NCI-H460 (cell line): ENCODE results near the gene PLEKHM3. TPM values are rescaled to one million over a fixed set of nuclear protein-coding genes. Genes with fewer than 3 reads are reported as not detected.
"Not testable (repeated sequence)": the region's sequence is repeated elsewhere in the genome, so short reads cannot be mapped to it uniquely, and the experiment has no call there.

Source experiments
- DNase-seq: peaks from one replicate; pipeline ENCODE4 v3.0.0-alpha.2; 2016; ENCODE audit warnings: low read depth; ENCODE audit errors: extremely low read depth
- total RNA-seq: library from RNA; depleted of rRNA; stranded (reverse); fragments of >200 nt; shearing (Covaris generic); gene quantifications from 2 replicates; pipeline ENCODE4 v1.2.3, GENCODE V29; 2014

PLEKHM3 gene
- total RNA-seq, 1 experiment from 2014 or later = 6.6 TPM

DNA sequence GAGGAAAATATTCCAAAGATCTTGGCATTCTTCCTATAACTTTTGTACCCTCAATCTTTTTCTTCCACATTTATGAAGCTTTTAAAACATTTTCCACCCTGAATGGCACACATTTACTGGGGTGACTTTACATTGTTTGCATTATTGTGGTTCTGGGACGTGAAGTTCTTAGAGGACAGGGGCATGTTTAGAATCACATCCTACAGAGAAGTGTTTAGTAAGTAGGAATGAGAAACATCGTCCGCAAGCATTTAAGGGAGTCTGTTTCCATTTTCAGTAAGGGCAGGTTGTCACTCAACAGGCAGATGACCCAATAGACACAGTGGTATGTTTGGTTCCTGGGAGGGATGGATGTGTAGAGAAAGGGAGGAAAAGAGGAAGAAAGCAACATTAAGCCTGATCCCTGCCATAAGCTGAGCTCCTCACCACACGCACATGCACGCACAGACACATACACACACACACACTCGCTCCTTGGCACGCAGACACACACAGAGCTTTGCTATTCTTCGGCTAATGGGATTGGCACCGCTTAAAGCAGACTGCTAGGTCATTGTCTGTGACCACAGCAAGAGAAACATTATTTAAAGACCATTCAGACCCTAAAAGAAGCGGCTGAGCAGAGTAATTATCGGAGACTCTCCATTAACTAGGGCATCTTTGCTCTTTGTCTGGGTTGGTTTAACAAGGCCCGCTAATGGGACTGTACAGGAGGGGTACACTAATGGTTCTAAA lies 14.2 kb upstream of the PLEKHM3 start:
- no peak for DNase-seq

DNA sequence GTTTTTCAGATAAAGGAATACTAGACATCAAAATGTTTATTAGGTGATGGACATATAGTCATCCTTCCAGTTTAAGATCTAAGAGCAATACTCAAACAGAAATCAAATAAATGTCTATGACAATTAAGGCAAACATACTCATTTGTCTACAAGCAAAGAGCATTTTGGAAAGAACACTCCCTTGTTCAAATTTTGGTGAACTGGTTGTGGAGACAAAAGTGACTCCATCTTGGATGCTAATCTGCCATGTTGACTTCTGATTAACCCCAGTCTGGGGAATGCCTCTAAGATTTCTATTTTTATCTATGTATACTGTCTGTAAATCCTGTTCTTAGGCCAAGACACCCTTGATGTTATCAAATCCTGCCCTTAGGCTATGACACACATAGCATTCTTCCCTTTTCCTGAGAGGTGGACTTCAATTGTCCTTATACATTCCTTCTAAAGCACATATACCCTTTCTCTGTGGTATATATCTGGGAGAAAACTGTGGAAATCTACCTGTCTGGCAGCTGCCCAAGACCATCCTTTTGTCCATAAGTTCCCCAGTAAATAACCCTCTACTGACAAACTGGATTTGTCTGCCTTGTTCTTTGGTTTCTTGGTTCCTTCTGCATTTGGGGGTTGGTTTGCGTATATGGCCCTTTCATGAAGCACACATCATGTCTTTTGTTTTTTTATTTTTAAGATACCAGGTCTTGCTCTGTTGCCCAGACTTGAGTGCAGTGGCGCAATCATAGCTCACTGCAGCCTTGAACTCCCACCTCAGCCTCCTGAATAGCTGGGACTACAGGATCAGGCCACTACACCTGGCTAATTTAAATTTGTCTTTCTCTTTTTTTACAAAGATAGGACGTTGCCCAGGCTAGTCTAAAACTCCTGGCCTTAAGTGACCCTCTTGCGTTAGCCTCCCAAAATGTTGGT lies 12.5 kb upstream of the PLEKHM3 start:
- DNase-seq = no peak

DNA sequence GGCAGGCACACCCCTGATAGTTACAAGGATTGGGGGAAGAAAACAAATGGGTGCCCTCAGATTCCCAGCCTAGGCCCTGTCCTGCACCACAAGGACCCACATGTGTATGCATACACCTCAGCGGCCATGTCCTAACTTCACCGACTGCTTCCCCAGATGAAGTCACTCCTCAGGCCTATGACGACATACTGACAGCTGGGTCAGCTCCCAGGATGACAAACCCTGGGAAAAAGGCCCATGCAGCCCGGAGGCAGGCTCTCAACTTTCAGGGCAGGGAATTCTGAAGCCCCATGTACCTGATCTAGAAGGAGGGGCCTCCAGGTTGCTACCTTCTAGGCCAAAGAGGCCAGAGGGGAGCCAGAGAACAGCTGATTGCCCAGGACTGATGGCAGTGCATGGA lies 11.0 kb upstream of the PLEKHM3 start:
- DNase-seq = no peak

DNA sequence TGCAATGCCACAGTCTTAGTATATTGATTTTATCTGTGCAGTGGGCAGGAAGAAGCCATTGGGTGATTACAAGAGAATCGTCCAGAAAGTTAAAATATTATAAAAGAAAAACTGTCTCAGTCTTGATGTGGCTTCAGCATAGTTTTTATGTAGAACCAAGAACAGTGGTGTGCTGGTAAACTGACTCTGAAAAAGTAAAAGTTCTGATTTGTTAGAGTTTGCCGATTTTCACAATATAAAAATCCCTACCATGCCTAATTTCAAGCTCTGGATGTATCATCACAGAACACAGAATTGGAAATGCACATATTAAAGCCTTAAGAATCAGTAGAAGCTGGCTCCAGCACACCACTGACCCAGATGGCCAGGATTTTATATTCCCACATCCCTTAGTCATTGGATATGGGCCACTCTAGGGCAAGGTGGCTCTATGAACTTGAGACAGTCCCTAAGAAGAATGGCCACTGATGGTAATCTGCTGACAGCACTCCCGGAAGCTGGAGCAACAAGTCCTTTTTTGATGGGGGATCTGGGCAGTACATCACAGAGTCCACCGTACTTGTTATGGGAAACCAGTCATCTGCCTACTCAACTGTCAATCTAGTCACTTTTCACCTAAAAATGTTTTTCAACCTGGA lies 9.3 kb upstream of the PLEKHM3 start:
- no peak for DNase-seq

DNA sequence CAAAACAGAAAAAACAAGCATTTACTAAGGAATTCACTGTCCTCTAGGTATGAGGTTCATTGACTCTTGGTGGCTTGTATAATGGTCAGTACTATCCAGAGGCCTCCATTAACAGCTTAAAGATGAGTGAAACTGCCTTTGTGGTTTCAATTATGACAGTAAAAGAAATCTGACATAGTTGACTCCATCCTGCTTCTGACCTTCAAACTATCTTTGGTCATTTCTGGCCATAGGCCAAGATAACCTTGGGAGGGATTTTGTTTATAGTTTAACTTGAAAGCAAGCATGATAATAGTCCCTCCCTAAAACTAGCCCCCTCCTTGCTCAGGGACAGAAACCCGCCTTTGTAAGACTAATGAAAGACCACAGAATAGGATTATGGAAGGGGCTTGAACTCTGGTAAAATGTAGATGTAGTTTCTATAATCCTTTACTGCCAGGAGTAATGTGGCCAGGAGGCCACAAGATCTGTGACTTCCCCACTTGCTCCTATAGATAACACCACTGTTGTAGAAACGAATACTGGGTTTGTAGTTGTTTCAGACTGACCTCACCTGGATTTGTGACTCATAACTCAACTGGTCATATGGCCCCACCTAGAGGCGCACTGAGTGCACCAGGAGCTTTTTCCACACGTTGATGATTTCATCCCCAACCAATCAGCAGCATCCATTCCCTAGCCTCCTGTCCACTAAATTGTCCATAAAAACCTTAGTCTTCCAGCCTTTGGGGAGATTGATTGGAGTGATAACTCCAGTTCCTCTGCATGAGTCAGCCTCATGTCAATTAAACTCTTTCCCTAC lies 8.6 kb upstream of the PLEKHM3 start:
- DNase-seq = no peak

DNA sequence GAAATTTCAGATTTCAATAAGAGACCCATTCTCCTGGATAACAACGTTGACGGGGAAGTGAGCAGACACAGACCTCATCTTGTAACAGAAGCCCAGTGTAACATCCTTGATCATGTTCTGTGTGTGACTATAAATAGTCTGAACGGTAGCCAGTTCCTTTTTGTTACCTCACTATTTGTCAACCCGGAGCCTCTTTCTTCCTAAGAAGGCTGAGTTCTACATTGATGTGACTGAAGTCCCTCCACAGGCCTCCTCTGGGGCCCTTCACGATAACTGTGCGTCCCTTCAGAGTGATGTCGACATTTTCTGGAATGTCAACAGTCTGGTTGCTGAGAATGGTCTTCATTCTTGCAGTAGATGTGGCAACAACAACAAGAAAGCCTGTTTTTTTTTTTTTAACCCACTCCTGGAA lies 6.3 kb upstream of the PLEKHM3 start:
- DNase-seq = no peak

DNA sequence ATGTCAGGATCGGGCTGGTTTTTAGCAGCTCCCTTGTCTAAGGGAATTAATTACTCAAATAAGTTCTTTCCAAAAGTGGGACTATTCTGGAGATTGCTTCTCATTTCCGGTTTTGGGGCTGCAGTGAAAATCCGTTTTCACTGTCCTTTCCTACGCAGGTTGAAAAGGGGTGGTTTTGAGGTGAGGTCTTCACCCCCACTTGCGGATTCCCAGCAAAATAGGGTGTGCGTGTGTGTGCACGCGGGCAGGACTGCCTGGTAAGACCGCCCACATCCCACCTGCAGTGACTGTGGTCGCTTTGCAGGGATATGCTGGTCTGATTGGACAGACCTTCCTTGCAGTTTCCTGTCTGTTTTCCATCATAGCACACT lies 472 bp upstream of the PLEKHM3 start:
- no peak for DNase-seq

DNA sequence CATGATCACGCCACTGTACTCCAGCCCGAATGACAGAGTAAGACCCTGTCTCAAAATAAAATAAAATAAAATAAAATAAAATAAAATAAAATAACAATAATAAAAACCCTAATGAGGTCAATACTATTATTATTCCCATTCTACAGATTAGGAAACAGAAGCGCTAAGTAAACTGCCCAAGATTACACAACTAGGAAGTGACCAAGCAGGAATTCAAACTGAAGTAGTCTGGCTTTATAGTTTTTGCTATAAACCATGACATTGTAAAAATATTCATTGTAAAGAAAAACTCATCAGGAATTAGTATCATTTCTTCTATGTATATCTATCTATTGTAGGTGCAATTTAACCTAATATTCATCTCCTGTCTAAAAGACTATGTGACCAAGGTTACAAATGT lies 1.2 kb downstream of the PLEKHM3 start:
- no peak for DNase-seq

DNA sequence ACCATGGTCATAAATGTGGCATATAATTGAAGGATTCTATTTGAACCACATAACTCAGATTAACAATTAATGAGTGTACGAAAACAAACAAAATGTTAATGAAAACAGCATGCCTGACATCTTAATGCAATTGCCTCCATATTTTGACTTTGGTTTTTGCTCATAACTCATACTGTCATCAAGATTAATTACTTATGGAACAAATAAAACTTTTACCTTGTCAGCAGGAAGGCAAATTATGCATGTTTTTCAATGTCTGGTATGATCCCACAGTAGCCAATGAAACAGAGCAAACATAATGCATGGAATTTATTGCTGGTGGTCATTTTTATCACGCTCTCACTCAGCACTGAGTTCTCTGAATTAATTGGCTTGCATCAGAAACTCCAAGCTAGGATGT lies 5.1 kb downstream of the PLEKHM3 start:
- DNase-seq = no peak

DNA sequence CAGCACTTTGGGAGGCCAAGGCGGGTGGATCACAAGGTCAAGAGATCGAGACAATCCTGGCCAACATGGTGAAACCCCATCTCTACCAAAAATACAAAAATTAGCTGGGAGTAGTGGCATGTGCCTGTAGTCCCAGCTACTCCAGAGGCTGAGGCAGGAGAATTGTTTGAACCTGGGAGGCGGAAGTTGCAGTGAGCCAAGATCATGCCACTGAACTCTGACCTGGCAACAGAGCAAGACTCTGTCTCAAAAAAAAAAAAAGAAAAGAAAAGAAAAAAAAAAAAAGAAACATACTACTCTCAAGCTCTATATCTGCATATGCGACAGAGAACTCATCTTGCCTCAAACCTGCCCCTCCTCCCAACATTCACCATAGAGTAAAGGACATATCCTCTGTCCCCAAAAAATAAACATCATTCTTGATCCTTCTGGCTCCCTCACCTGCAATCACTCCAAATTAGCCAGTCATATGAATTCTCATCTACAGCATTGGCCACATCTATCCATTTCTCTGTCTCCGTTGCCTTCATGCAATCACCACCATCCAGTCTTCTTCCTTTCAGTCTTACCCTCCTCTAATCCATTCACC lies 7.1 kb downstream of the PLEKHM3 start:
- not testable (repeated sequence) for DNase-seq

DNA sequence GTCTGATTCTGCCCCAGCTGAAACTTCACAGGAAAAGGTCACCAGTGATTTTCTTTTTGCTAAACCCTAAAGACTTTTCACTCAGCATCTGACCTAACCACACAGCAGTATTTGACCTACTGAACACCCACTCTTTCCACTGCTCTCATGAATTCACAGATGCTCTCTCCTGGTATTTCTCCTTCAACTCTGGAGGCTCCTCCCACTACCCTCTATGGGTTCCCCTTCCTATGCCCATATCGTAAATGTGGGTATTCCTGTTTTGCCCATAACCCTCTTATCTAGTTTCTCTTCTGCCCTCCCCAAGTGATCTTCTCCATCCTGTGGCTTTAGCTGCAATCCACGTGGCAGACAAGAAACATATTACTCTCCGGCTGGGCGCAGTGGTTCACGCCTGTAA lies 7.6 kb downstream of the PLEKHM3 start:
- DNase-seq = no peak

DNA sequence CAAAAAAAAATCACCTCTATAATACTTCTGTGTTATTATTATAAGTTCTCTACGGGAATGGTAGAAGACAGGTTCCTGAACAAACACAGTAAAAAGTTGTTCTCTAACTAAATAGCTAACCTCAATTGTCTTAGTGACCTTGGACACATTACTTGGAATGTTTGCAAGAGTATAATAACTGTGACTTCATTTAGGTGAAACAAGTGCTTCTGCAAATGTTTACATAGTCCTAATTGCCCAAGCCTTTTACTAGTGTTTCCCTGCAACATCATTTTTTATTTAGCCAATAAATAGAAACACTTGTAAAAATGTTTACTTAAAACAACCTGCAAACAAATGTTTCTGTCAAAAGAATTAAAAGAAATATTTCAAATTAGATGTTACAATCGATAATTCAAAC lies 9.9 kb downstream of the PLEKHM3 start:
- no peak for DNase-seq

DNA sequence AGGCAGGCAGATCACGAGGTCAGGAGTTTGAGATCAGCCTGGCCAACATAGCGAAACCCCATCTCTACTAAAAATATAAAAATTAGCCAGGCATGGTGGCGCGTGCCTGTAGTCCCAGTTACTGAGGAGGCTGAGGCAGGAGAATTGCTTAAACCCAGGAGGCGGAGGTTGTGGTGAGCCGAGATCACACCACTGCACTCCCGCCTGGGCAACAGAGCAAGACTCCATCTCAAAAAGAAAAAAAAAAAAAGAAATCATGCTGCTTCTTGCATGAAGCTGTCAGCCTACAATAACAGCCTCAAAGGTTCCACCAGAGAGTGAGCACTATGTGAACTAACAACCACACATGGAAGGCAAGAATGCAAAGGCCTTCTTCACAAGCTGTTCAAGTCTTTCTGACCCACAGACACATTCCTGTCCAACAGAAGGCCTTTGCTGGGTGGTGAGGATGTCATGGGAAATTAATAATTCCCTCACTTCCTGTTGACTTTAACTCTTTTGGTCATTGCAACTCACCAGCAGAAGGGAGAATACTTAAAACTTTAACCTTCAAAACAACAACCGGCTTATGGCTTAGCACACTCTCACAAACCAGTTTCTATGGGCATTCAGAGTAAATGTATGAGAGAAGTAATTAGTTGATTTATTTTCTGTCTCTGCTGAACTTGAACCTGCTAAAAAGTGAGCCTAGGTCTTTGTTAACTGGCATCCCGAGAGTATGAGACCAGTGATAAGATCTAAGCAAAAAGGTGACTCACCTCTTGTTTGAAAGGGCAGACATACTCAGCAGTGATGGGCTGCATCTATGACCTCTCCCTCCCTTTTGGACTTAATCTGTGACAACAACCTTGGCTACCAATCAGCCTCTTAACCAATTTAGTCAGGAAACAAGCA lies 11.8 kb downstream of the PLEKHM3 start:
- peak; percentile 15 for DNase-seq

DNA sequence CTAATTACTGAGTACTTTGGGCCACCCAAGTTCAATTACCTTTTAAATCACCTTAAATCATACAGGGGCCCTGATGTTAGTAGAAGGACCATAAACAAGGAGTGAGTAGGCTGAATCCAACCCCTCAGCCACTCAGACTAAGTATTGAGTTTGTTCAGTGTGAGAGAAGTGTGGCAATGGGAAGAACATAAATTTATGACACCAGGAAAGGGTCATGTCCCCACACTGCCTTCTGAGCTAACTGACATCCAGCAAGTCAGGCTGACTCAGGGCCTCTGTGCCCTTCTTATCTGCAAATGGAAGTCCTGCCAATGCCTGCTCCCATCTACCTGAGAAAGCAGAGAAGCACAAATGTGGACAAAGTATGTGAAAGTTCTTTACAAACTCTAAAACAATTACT lies 12.9 kb downstream of the PLEKHM3 start:
- no peak for DNase-seq

DNA sequence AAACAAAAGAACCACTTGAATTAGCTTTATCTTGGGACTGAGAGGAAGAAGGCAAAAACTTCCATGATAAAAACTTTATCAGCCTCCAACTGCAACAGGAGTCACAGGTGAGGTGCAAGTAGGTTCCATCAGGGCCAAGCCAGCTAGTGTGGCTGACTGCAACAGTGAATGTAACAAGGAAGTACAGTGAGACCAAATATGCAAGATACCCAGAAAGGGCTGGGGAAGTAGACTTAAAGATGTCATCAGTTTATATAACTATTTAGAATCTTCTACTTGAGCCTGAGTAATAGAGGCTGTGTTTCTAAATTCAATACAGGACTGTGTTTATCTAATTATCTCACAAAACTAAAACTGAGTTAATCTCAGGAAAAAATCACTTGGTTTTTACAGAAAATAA lies 14.8 kb downstream of the PLEKHM3 start:
- no peak for DNase-seq

DNA sequence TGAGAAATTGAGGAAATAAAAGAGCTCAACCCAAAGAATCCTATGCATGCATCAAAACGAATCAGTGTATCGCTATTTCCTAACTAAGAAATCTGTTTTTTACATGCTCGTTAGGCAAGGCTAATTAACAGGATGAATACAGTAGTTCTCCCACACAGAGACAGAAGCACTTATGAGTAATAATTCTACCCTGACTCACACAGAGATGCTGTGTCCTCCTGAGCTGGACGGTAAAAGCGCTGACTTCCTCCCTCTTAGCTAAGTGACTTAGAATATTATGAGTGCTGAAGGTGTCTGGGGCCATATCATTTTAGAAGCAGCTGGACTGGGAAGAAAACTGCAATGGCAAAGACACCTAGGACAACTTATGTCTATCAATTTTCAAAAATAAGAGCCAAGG lies 18.5 kb downstream of the PLEKHM3 start:
- DNase-seq = no peak

DNA sequence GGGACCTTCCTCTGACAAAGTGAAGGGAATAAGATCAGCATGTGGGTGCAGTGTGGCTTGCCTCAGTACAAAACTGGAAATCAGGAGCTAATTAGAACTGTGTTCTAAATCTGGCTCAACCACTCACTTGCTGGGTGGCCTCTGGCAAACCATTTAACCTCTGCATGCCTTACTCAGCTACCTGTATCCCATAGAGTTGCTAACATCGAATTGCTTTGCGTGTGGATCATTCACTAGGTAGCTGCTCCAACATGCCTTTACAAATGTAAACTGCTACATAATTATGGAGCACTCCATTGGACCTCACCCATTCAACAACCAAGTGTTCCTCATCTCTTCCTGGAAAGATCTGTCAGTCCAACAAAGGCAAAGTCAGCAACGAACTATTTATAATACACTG lies 19.0 kb downstream of the PLEKHM3 start:
- no peak for DNase-seq

DNA sequence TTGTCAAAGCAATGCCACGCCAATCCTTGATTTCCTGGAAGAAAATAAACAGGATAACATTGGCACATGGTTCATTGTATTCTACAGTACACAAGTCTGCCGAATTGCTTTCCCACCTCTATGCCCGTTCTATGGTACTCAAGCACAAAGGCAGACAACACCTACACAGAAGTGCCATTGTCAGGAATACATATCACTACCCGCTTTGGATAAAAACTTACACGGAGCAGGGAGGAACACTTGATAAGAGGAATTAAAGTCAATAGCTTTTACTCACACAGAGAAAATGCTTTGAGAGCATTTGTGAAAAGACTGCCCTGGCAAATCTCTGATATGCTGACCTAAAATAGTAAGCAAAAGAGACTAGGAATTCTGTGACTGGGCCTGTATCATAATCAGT lies 23.4 kb downstream of the PLEKHM3 start:
- no peak for DNase-seq

DNA sequence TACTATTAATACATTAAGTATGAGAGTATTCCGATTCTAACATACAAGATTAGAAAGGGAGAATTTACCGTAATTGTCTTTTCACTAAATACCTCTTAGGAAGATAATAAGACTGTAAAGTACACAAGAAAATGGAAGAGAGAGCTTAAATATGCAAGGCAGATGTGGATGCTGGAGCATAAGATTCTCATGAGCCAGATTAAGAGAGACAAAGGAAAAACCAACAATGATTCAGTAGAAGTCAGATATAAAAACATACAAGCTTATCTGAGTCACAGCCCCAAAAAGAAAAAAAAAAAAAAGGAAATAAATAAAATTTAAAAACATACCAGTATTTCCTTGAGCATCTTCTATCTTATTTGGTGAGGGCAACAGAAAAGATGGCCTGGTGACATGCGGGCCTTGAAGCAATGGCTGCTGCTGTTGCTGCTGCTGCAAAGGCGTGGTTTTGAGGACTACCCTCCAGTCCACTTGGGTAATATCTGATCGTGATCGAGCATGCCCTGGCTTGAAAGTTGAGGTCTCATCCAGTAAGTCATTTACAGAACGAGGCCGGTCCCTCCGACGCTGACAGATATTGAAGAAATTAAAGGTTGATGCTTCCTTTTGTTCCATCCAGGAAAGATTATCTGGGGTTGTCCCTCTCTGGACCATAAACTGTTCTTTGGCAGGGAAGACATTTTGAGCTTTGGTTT lies 24.5 kb downstream of the PLEKHM3 start:
- no peak for DNase-seq
